Smooth muscle cell (in vitro differentiated cells): ENCODE data around the gene CD109. TPM values are rescaled to one million over a fixed set of nuclear protein-coding genes. Genes with fewer than 3 reads are reported as not detected.

Source experiments
- DNase-seq: peaks from one replicate; lab custom pipeline; 2025; ENCODE audit not compliant: unreplicated experiment; lab: John Stamatoyannopoulos, UW
- H2AFZ ChIP-seq: fragments of 200-600 bp; sonication (generic); 2 replicates; pipeline ENCODE4 v1.6.0; 2016; ENCODE audit warnings: antibody characterized with exemption, low read depth, mild to moderate bottlenecking
- H3F3A ChIP-seq: fragments of 200-600 bp; sonication (generic); 2 replicates; pipeline ENCODE4 v1.6.0; 2017; ENCODE audit warnings: antibody characterized with exemption, low read depth
- H3K27ac ChIP-seq: fragments of 200-600 bp; sonication (generic); 2 replicates; pipeline ENCODE4 v1.5.1; 2016; ENCODE audit warnings: low read depth, mild to moderate bottlenecking
- H3K27me3 ChIP-seq: fragments of 200-600 bp; sonication (generic); 2 replicates; pipeline ENCODE4 v1.6.1; 2016; ENCODE audit warnings: low read depth, mild to moderate bottlenecking
- H3K36me3 ChIP-seq: fragments of 200-600 bp; sonication (generic); 2 replicates; pipeline ENCODE4 v1.5.1; 2016; ENCODE audit warnings: low read depth
- H3K4me1 ChIP-seq: fragments of 200-600 bp; sonication (generic); 2 replicates; pipeline ENCODE4 v1.5.1; 2016; ENCODE audit warnings: low read depth
- H3K4me2 ChIP-seq: fragments of 200-600 bp; sonication (generic); 2 replicates; pipeline ENCODE4 v1.6.0; 2016; ENCODE audit warnings: mild to moderate bottlenecking
- H3K4me3 ChIP-seq: fragments of 200-600 bp; sonication (generic); 2 replicates; pipeline ENCODE4 v1.5.1; 2016; ENCODE audit warnings: mild to moderate bottlenecking
- H3K79me2 ChIP-seq: fragments of 200-600 bp; sonication (generic); 2 replicates; pipeline ENCODE4 v1.6.0; 2016; ENCODE audit warnings: low read depth, mild to moderate bottlenecking
- H3K9ac ChIP-seq: fragments of 200-600 bp; sonication (generic); 2 replicates; pipeline ENCODE4 v1.6.0; 2016; ENCODE audit warnings: low read depth
- H3K9me3 ChIP-seq: fragments of 200-600 bp; sonication (generic); replicated peaks from 2 replicates; pipeline ENCODE4 v1.5.1; 2016; ENCODE audit warnings: low read depth
- H4K20me1 ChIP-seq: fragments of 200-600 bp; sonication (generic); 2 replicates; pipeline ENCODE4 v1.6.0; 2016; ENCODE audit warnings: low read depth
- WGBS: methylation state at CpG from one replicate; pipeline ENCODE4 v1.1.7; 2016; ENCODE audit warnings: low lambda C conversion rate; 5-methylcytosine and 5-hydroxymethylcytosine counted together
- polyA plus RNA-seq: library from polyadenylated mRNA; unstranded; fragments of >200 nt; fragmentation: Nextera tagmentation; extraction: Ambion mirVana; gene quantifications from 2 replicates; pipeline ENCODE4 v1.2.1, GENCODE V29; 2016
- total RNA-seq: library from RNA; depleted of rRNA; stranded (reverse); fragments of >200 nt; gene quantifications from 2 replicates; pipeline ENCODE4 v1.2.3, GENCODE V29; 2014
- TF ChIP-seq, protein P1 (sequence below): fragments of 200-600 bp; sonication (generic); IDR thresholded peaks from 2 replicates; pipeline ENCODE4 v1.5.1; 2017; ENCODE audit warnings: borderline replicate concordance, mild to moderate bottlenecking, antibody characterized with exemption; ENCODE audit not compliant: insufficient read depth, poor library complexity, severe bottlenecking

CD109 gene
- total and polyA plus RNA-seq, 2 experiments from 2014 or later, result 7.7 to 28.0 TPM

DNA sequence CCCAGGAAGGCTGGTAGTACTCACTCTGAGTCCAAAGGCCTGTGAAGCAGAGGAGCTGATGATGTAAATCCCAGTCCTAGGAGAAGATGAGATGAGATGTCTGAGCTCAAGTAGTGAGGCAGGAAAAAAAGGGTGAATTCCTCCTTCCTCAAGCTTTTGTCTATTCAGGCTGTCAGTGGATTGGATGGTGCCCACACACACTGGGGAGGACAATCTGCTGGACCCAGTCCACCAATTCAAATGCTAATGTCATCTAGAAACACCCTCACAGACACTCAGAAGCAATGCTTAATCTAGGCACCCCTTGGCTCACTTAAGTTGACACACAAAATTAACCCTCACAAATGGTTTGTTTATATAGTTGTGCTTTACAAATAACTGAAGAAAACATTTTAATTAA is 94.6 kb downstream of the CD109 start:
- no peak overlapping the region for H3K27ac ChIP-seq
- H3K36me3 ChIP-seq, result no peaks in the 10 kb centered on the region
- H4K20me1 ChIP-seq, result no peaks in the 10 kb centered on the region
- no peaks in the 10 kb centered on the region for H3K9me3 ChIP-seq
- no peaks in the 10 kb centered on the region for H3K79me2 ChIP-seq
- H3K4me2 ChIP-seq, result no peak overlapping the region
- no peak for DNase-seq
- no peak overlapping the region for H3K4me3 ChIP-seq
- H3K4me1 ChIP-seq, result no peaks in the 10 kb centered on the region
- no peaks in the 10 kb centered on the region for H3F3A ChIP-seq
- H3K9ac ChIP-seq, result no peak overlapping the region
- H2AFZ ChIP-seq, result no peak overlapping the region
- TF ChIP-seq, protein P1, sequence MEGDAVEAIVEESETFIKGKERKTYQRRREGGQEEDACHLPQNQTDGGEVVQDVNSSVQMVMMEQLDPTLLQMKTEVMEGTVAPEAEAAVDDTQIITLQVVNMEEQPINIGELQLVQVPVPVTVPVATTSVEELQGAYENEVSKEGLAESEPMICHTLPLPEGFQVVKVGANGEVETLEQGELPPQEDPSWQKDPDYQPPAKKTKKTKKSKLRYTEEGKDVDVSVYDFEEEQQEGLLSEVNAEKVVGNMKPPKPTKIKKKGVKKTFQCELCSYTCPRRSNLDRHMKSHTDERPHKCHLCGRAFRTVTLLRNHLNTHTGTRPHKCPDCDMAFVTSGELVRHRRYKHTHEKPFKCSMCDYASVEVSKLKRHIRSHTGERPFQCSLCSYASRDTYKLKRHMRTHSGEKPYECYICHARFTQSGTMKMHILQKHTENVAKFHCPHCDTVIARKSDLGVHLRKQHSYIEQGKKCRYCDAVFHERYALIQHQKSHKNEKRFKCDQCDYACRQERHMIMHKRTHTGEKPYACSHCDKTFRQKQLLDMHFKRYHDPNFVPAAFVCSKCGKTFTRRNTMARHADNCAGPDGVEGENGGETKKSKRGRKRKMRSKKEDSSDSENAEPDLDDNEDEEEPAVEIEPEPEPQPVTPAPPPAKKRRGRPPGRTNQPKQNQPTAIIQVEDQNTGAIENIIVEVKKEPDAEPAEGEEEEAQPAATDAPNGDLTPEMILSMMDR, result no peak
- H3K27me3 ChIP-seq, result no peaks in the 10 kb centered on the region

DNA sequence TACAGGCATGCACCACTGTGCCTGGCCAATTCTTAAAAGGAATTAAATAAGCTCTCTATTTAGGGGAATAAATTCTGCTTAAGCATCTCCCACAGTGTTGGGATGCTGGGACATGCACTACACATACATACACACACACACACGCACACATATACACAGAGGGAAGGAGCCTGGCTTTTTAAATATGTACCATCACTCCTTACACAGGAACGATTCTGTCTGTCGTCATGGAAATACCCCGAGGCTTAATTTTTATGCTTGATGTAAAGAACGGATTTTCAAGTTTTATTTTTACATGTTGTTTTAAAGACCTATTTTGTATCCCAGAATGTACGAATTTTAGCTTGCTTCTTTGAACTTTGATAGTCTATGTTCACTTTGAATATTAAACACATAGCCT is 95.3 kb downstream of the CD109 start:
- H3K27ac ChIP-seq, result no peak overlapping the region
- H3K27me3 ChIP-seq, result no peaks in the 10 kb centered on the region
- H4K20me1 ChIP-seq, result no peaks in the 10 kb centered on the region
- TF ChIP-seq, protein P1, result no peak
- H3K4me3 ChIP-seq, result no peak overlapping the region
- no peaks in the 10 kb centered on the region for H3K79me2 ChIP-seq
- H3K4me1 ChIP-seq, result no peaks in the 10 kb centered on the region
- H3K9ac ChIP-seq, result no peak overlapping the region
- H3K9me3 ChIP-seq, result no peaks in the 10 kb centered on the region
- H3F3A ChIP-seq, result no peaks in the 10 kb centered on the region
- no peak for DNase-seq
- WGBS, result 89% methylated on average over 6 of the region's 6 CpGs
- H3K36me3 ChIP-seq, result no peaks in the 10 kb centered on the region
- no peak overlapping the region for H2AFZ ChIP-seq
- no peak overlapping the region for H3K4me2 ChIP-seq

DNA sequence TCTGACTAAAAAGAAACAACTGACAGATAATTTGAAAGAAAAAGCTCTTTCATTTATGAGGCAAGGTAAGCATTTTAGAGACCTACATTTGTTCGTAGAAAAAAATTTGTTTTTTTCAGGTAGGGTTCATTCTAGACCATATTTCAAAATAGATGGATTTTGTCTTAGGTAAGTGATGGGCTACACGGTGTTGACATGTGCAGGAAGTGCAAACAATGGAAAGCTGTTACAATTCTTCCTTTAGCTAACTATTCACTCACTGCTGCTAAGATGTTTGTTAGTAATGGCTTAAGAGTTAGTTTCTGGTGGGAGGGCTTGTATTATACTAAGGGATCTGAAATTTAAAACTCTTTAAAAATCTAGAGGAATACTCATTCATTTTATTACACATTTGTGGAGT is 96.7 kb downstream of the CD109 start:
- H3K27me3 ChIP-seq, result no peaks in the 10 kb centered on the region
- H3K36me3 ChIP-seq, result no peaks in the 10 kb centered on the region
- no peaks in the 10 kb centered on the region for H4K20me1 ChIP-seq
- H3F3A ChIP-seq, result no peaks in the 10 kb centered on the region
- H3K79me2 ChIP-seq, result no peaks in the 10 kb centered on the region
- H3K4me3 ChIP-seq, result no peak overlapping the region
- no peak overlapping the region for H2AFZ ChIP-seq
- WGBS, result 98% methylated on average over 2 of the region's 2 CpGs
- no peak for DNase-seq
- H3K27ac ChIP-seq, result no peak overlapping the region
- TF ChIP-seq, protein P1, result no peak
- no peak overlapping the region for H3K4me2 ChIP-seq
- H3K9ac ChIP-seq, result no peak overlapping the region
- H3K9me3 ChIP-seq, result no peaks in the 10 kb centered on the region
- H3K4me1 ChIP-seq, result no peaks in the 10 kb centered on the region

DNA sequence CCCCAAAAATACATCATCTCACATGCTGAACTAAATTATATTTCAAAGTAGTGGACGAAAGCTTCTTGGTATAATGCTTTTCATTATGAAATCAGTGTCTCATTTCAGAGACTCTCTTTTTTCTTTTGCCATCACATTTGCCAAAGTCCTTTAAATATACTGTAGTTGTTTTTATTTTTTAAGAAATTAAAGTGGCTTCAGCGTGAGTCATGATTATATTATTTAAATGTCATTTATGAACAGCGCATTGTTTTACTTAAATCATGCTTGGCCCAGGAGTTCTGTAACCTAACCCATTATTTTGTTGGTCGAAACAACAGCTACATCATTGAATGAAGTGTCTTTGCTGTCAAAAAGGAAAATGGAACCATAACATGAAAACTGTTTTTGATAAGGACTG is 100.9 kb downstream of the CD109 start:
- H3K79me2 ChIP-seq, result no peaks in the 10 kb centered on the region
- TF ChIP-seq, protein P1, result no peak
- no peak overlapping the region for H2AFZ ChIP-seq
- H3K4me2 ChIP-seq, result no peak overlapping the region
- no peaks in the 10 kb centered on the region for H3K36me3 ChIP-seq
- no peak overlapping the region for H3K4me3 ChIP-seq
- no peak overlapping the region for H3K9ac ChIP-seq
- H3F3A ChIP-seq, result no peaks in the 10 kb centered on the region
- no peaks in the 10 kb centered on the region for H4K20me1 ChIP-seq
- H3K27ac ChIP-seq, result no peak overlapping the region
- WGBS, result 94% methylated on average over 4 of the region's 4 CpGs
- H3K9me3 ChIP-seq, result no peaks in the 10 kb centered on the region
- DNase-seq, result no peak
- H3K27me3 ChIP-seq, result no peaks in the 10 kb centered on the region
- no peaks in the 10 kb centered on the region for H3K4me1 ChIP-seq
